Pulmonary artery endothelial cell (primary cell): ENCODE data around the gene CHRM4. TPM values are rescaled to one million over a fixed set of nuclear protein-coding genes. Genes with fewer than 3 reads are reported as not detected.
"Not testable (repeated sequence)": the region's sequence is repeated elsewhere in the genome, so short reads cannot be mapped to it uniquely, and the experiment has no call there.

ENCODE experiments used
- DNase-seq: peaks from one replicate; pipeline ENCODE4 v3.0.0-alpha.2; 2011; ENCODE audit warnings: low read depth, low spot score
- total RNA-seq: library from RNA; depleted of rRNA; stranded (reverse); fragments of >200 nt; gene quantifications from 2 replicates; pipeline ENCODE4 v1.2.3, GENCODE V29; 2014

Gene CHRM4
- total RNA-seq, 1 donor from 2014 or later = 0.59 TPM

- no peak for DNase-seq
Observed at GRCh38 chr11:46382646-46383403, 8.8 kb downstream of the CHRM4 start.

GRCh38 chr11:46381819-46382645 is 9.5 kb downstream of the CHRM4 start:
- DNase-seq = no peak

GRCh38 chr11:46381048-46381818 is 10.3 kb downstream of the CHRM4 start, which contains the start of gene MDK:
Gene MDK (plus strand): TSS chr11:46381669. CDS start chr11:46382058, 389 bp downstream.
- no peak for DNase-seq

- no peak for DNase-seq
Observed at GRCh38 chr11:46380340-46381047, 11.1 kb downstream of the CHRM4 start.

GRCh38 chr11:46379482-46380293 is 11.9 kb downstream of the CHRM4 start:
- not testable (repeated sequence) for DNase-seq

- no peak for DNase-seq
Observed at GRCh38 chr11:46378811-46379481, 12.6 kb downstream of the CHRM4 start.

GRCh38 chr11:46378296-46378695 is 13.3 kb downstream of the CHRM4 start:
- DNase-seq = no peak

GRCh38 chr11:46377831-46378230 is 13.7 kb downstream of the CHRM4 start:
- no peak for DNase-seq

GRCh38 chr11:46377290-46377689 is 14.3 kb downstream of the CHRM4 start:
- no peak for DNase-seq

GRCh38 chr11:46376258-46377050 is 15.1 kb downstream of the CHRM4 start:
- no peak for DNase-seq

- no peak for DNase-seq
Observed at GRCh38 chr11:46375392-46376101, 16.0 kb downstream of the CHRM4 start.

GRCh38 chr11:46374815-46375214 is 16.8 kb downstream of the CHRM4 start:
- no peak for DNase-seq

GRCh38 chr11:46373787-46374740 is 17.5 kb downstream of the CHRM4 start:
- DNase-seq = no peak

- DNase-seq = not testable (repeated sequence)
Observed at GRCh38 chr11:46372501-46372900, 19.1 kb downstream of the CHRM4 start.

- DNase-seq = no peak
Observed at GRCh38 chr11:46372086-46372485, 19.5 kb downstream of the CHRM4 start.

- DNase-seq = not testable (repeated sequence)
Observed at GRCh38 chr11:46371262-46371661, 20.3 kb downstream of the CHRM4 start.

- no peak for DNase-seq
Observed at GRCh38 chr11:46370253-46370652, 21.3 kb downstream of the CHRM4 start.
